ENCODE data around the gene ZCCHC24. TPM values are rescaled to one million over a fixed set of nuclear protein-coding genes. Genes with fewer than 3 reads are reported as not detected.

Gene ZCCHC24
- total and polyA plus RNA-seq, 2 of the 8 experiments (the other 6 are each of a cell fraction or from before 2014, with no cell fraction given): 3.9 to 6.9 TPM

GRCh38 chr10:79393924-79394610 is 51.4 kb downstream of the ZCCHC24 start:
- Histone ChIP-seq H3K4ac (replicated peaks; ENCODE audit: insufficient read length, low read depth, low read length) (no peak overlapping the region), H2BK20ac (ENCODE audit: low read length) (no peak overlapping the region), H3K14ac (ENCODE audit: insufficient read length) (no peak overlapping the region), H3K18ac (ENCODE audit: extremely low read depth, low read length) (no peak overlapping the region), H2AFZ (ENCODE audit: low read length) (no peak overlapping the region), H4K91ac (replicated peaks; ENCODE audit: insufficient read length, low read length) (no peak overlapping the region), H3K27me3 (replicated peaks in 1 of 4; ENCODE audit: control insufficient read depth in 3 of 4, extremely low read depth in 1 of 4, insufficient read depth in 3 of 4, low read length in 3 of 4) (no peaks in the 10 kb centered on the region; a peak in 1 of 7 replicates), H3K79me2 (ENCODE audit: control insufficient read depth in 1 of 2, insufficient read depth in 2 of 2, low read length in 2 of 2) (no peaks in the 10 kb centered on the region), H3K4me1 (replicated peaks in 1 of 4; ENCODE audit: control insufficient read depth in 3 of 4, insufficient read depth in 4 of 4, low read length in 3 of 4) (peaks cover 0 to 3% (median 2%) of the 10 kb centered on the region in 4 experiments; a peak in 4 of 7 replicates), H2BK15ac (ENCODE audit: low read length) (no peak overlapping the region), H3K4me2 (ENCODE audit: insufficient read depth in 1 of 2, low read depth in 2 of 2, low read length in 2 of 2) (no peak overlapping the region), H3K23ac (ENCODE audit: insufficient read length) (no peak overlapping the region), H2BK120ac (replicated peaks; ENCODE audit: low read depth, low read length) (no peak overlapping the region), H4K20me1 (replicated peaks in 1 of 2; ENCODE audit: control insufficient read depth in 1 of 2, insufficient read depth in 2 of 2, low read length in 2 of 2) (no peaks in the 10 kb centered on the region), H3K23me2 (ENCODE audit: low read depth, low read length) (no peaks in the 10 kb centered on the region; the same call in 1 of the 2 replicates), H2BK12ac (ENCODE audit: low read depth, low read length) (no peak overlapping the region), H4K5ac (ENCODE audit: insufficient read length, low read depth, low read length) (no peak overlapping the region), H3K4me3 (ENCODE audit: extremely low read depth in 1 of 4, insufficient read depth in 2 of 4, low read depth in 3 of 4, low read length in 4 of 4) (no peak overlapping the region), H2AK5ac (ENCODE audit: low read depth, low read length) (no peak overlapping the region), H3K27ac (ENCODE audit: low read depth, low read length) (no peak overlapping the region), H2BK5ac (ENCODE audit: low read depth, low read length) (no peak overlapping the region), H4K8ac (ENCODE audit: extremely low read depth, insufficient read depth, low read length) (no peak overlapping the region), H3K56ac (replicated peaks; ENCODE audit: insufficient read length, low read depth, low read length) (no peak overlapping the region), H3K9ac (replicated peaks in 1 of 4; ENCODE audit: extremely low read depth in 1 of 4, low read depth in 3 of 4, low read length in 3 of 4) (no peak overlapping the region), H3K9me3 (ENCODE audit: insufficient read depth in 2 of 2, low read depth in 1 of 2, low read length in 1 of 2) (no peaks in the 10 kb centered on the region), H3K79me1 (ENCODE audit: low read depth, low read length) (no peaks in the 10 kb centered on the region), H3K36me3 (ENCODE audit: control insufficient read depth in 2 of 4, insufficient read depth in 4 of 4, low read length in 3 of 4) (no peaks in the 10 kb centered on the region)
- DNase-seq (ENCODE audit: low read depth in 1 of 2, low spot score in 2 of 2) (no peak), FAIRE-seq (no peak)
- POLR2A ChIA-PET (ENCODE audit: partially characterized antibody): interaction anchor here (1.5 kb wide), 1 partner anchor 10 kb away, joined by 3 read pairs; no protein-coding TSS in a partner anchor
- 87% methylated on average over 17 of the region's 17 CpGs; no CpG with 5 or more reads in 1 of the 2 experiments for WGBS, 2 experiments (ENCODE audit: extremely low coverage in 1 of 2, insufficient coverage in 1 of 2, insufficient read length in 1 of 2, insufficient replicate concordance in 2 of 2, low coverage in 1 of 2, low lambda C conversion rate in 2 of 2, missing lambda C conversion rate in 1 of 2)
- TF ChIP-seq RXRA (IDR thresholded peaks at IDR 0.05; ENCODE audit: insufficient read depth, low read depth, low read length) (no peak), KDM1A (IDR thresholded peaks at IDR 0.05; ENCODE audit: borderline replicate concordance, low read length) (no peak), ATF3 (IDR thresholded peaks at IDR 0.05; ENCODE audit: insufficient read depth, low read depth, low read length) (no peak), TBP (IDR thresholded peaks at IDR 0.05; ENCODE audit: low read depth, low read length) (no peak), CBX5 (IDR thresholded peaks at IDR 0.05; ENCODE audit: low read depth, low read length) (no peak), RAD21 (IDR thresholded peaks at IDR 0.05 in 1 of 2, conservative IDR thresholded peaks at IDR 0.05 in 1 of 2; ENCODE audit: low read depth in 2 of 2, low read length in 2 of 2) (no peak), SIRT6 (IDR thresholded peaks at IDR 0.05; ENCODE audit: low read length) (no peak), FOSL1 (IDR thresholded peaks at IDR 0.05; ENCODE audit: insufficient read depth, low read depth, low read length) (no peak), ASH2L (IDR thresholded peaks at IDR 0.05; ENCODE audit: low read length) (no peak), KDM5A (IDR thresholded peaks at IDR 0.05; ENCODE audit: low read length) (no peak), MAFK (IDR thresholded peaks at IDR 0.05; ENCODE audit: low read depth, low read length) (no peak), ZNF274 (IDR thresholded peaks at IDR 0.05; ENCODE audit: borderline replicate concordance, extremely low read depth, low read length) (no peak)
- CTCF ChIA-PET (ENCODE audit: partially characterized antibody): interaction anchor here (0.9 to 12.0 kb wide), 6 partner anchors 10 to 94 kb away, joined by 3 to 100 read pairs (median 5); no protein-coding TSS in a partner anchor
